Measurements from ENCODE around the gene PCNX1.

PCNX1 gene

GRCh38 chr14:71022012-71022869 lies 115.0 kb downstream of the PCNX1 start:
- DNase-seq (ENCODE audit: low read depth): no peak
- TF ChIP-seq POLR2A (IDR thresholded peaks at IDR 0.05; ENCODE audit: extremely low read depth, insufficient read length) (no peak), MAX (IDR thresholded peaks at IDR 0.05; ENCODE audit: low read depth, low read length) (no peak), CTCF (IDR thresholded peaks at IDR 0.05; ENCODE audit: low read depth, low read length) (no peak), MYC (IDR thresholded peaks at IDR 0.05; ENCODE audit: low read depth, low read length) (no peak)
- no peak overlapping the region for H3K4me3 ChIP-seq (ENCODE audit: low read depth, low read length)

- no peak for TF ChIP-seq MYC (IDR thresholded peaks at IDR 0.05; ENCODE audit: low read depth, low read length)
- no peak for TF ChIP-seq MAX (IDR thresholded peaks at IDR 0.05; ENCODE audit: low read depth, low read length)
- no peak overlapping the region for H3K4me3 ChIP-seq (ENCODE audit: low read depth, low read length)
- no peak for DNase-seq (ENCODE audit: low read depth)
These were observed 115.7 kb downstream of the PCNX1 start for GRCh38 chr14:71022939-71023338.

GRCh38 chr14:71029236-71029781 lies 122.0 kb downstream of the PCNX1 start:
- no peak for DNase-seq (ENCODE audit: low read depth)
- TF ChIP-seq POLR2A (IDR thresholded peaks at IDR 0.05; ENCODE audit: extremely low read depth, insufficient read length) (no peak), CTCF (IDR thresholded peaks at IDR 0.05; ENCODE audit: low read depth, low read length) (no peak), MYC (IDR thresholded peaks at IDR 0.05; ENCODE audit: low read depth, low read length) (no peak), MAX (IDR thresholded peaks at IDR 0.05; ENCODE audit: low read depth, low read length) (no peak)
- no peak overlapping the region for H3K4me3 ChIP-seq (ENCODE audit: low read depth, low read length)

- no peak for DNase-seq (ENCODE audit: low read depth)
- TF ChIP-seq MAX (IDR thresholded peaks at IDR 0.05; ENCODE audit: low read depth, low read length) (no peak), MYC (IDR thresholded peaks at IDR 0.05; ENCODE audit: low read depth, low read length) (no peak), POLR2A (IDR thresholded peaks at IDR 0.05; ENCODE audit: extremely low read depth, insufficient read length) (no peak), CTCF (IDR thresholded peaks at IDR 0.05; ENCODE audit: low read depth, low read length) (no peak)
- H3K4me3 ChIP-seq (ENCODE audit: low read depth, low read length): no peak overlapping the region
These were observed 123.7 kb downstream of the PCNX1 start for GRCh38 chr14:71031000-71031399.

GRCh38 chr14:71036433-71036832 lies 129.2 kb downstream of the PCNX1 start:
- no peak overlapping the region for H3K4me3 ChIP-seq (ENCODE audit: low read depth, low read length)
- TF ChIP-seq MAX (IDR thresholded peaks at IDR 0.05; ENCODE audit: low read depth, low read length): no peak
- TF ChIP-seq CTCF (IDR thresholded peaks at IDR 0.05; ENCODE audit: low read depth, low read length): no peak
- no peak for TF ChIP-seq MYC (IDR thresholded peaks at IDR 0.05; ENCODE audit: low read depth, low read length)
- TF ChIP-seq POLR2A (IDR thresholded peaks at IDR 0.05; ENCODE audit: extremely low read depth, insufficient read length): no peak
- no peak for DNase-seq (ENCODE audit: low read depth)

GRCh38 chr14:71048393-71048792 lies 141.1 kb downstream of the PCNX1 start:
- H3K4me3 ChIP-seq (ENCODE audit: low read depth, low read length): no peak overlapping the region
- no peak for DNase-seq (ENCODE audit: low read depth)
- TF ChIP-seq MAX (IDR thresholded peaks at IDR 0.05; ENCODE audit: low read depth, low read length) (no peak), CTCF (IDR thresholded peaks at IDR 0.05; ENCODE audit: low read depth, low read length) (no peak), MYC (IDR thresholded peaks at IDR 0.05; ENCODE audit: low read depth, low read length) (no peak), POLR2A (IDR thresholded peaks at IDR 0.05; ENCODE audit: extremely low read depth, insufficient read length) (no peak)
